T-helper 22 cell (primary cell): ENCODE results near the gene PPID.
"Not testable (repeated sequence)": the region's sequence is repeated elsewhere in the genome, so short reads cannot be mapped to it uniquely, and the experiment has no call there.

Experiments
- DNase-seq: peaks from one replicate; pipeline ENCODE4 v3.0.0-alpha.2; 2020; ENCODE audit warnings: low read depth

Gene PPID

DNA sequence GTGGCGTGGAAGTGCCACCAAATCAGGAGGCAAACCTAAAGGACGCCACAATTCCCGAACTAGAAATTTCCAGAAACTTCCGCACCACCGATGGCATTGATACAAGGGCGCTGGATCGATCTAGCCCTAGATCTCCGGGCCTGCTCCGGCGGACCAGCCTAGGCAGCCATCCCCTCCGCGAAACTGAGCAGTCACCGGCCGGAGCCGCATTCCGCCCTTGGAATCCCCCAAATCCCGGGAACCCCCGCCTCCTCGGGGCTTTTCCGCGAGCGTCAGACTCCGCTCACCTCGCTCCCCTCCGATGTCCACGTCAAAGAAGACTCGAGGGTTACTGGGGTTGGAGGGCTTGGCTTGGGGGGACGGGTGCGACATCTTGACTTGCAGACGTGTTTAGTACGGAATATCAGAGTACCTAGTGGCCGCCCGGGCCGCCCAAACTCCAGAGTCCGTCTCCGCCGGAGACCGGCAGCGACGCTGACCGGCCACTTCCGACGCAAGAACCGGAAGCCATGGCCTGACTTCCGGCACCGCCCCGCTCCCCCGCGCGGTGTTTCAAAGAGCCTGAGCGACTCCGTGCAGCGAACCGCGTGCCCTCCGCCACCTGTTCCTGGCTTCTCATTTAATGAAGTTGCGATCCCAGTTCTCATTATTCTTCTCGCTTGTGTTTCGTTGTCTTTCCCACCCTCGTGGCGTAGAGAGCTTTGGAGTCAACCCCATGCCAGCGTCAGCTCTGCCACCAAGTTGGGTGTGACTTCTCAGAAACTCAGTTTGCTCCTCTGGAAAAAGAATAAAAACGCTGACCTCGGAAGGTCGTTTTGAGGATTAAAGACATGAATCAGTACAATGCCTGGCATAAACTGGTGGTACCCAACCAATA lies at the start of gene PPID:
Gene PPID (minus strand): TSS at position 480 of the 877 bp plus-strand sequence. CDS start 108 bp downstream, at position 372.
- DNase-seq: peak; percentile 66

DNA sequence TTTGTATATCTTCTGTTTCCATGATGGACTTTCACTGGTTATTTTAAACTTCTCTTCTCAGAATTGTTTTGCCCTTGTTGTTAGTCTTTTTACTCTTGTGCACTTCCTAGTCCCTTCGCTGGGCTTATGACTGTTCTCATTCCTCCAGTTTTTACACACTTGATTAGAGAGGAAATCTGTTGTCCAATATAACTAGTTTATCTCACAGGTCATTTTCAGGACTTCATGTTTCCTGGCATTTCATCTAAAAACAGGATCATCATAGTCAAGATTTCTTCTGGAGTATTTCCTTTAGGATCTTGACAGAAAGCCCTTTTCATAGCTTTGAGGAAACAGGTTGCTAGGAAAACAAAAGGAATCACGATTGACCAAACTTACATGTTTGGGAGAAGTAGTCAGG lies 48.6 kb upstream of the PPID start:
- no peak for DNase-seq

- no peak for DNase-seq
Measured at GRCh38 chr4:158770671-158771070, 47.5 kb upstream of the PPID start.

- peak; percentile 20 for DNase-seq
Measured at GRCh38 chr4:158769175-158769921, 46.2 kb upstream of the PPID start.

DNA sequence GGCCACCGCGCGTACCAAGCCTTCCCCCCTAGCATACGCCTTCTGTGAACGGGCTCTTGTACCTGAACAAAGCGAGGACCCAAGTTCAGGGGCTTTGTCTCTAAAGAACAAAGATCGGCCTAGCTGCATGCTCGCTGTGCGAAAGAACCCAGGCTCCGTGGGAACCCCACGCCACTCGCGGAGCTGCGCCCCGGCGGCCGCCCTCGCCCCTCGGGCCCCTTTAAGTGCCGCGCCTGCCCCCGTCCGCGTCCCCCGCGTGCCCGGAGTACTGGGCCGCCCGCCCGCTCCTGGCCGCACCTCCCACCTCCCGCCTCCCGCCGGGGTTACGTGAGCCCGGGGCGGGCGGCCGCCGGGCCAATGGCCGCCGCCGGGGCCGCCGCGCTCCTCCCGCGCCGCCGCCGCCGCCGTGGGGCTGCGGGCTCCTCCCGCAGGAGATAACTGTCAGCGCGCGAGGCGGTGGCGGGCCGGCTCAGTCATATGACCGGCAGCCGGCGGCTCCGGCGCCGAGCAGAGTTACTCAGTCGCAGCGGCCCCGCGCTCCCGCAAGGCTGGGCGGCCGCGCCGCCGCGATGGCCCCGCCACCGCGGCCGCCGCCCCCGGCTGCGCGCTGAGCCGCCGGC lies 45.5 kb upstream of the PPID start, which contains the start of gene FNIP2:
Gene FNIP2 (plus strand): TSS at position 472 of the 620 bp plus-strand sequence. CDS start 187 bp downstream, outside the sequence.
- peak; percentile 68 for DNase-seq

DNA sequence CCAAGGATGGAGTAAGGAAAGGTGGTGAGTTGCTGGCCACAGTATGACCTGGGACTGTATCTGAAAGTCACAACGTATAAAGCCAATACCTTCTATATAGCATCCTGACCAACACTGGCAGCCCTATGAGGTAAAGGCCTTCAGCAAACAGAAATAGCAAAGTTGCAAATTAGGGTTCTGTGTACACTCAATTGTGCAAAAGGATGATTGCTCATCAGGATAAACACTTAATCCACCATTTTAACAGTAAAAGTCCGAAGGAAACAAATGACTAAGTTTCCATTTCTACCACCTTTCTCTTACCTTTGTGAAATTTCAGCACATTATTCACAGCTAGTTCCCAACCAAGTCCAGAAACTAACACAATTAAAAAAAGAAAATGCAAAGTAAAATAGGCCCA lies 44.3 kb upstream of the PPID start:
- DNase-seq: no peak

- no peak for DNase-seq
Measured at GRCh38 chr4:158766434-158767044, 43.3 kb upstream of the PPID start.

DNA sequence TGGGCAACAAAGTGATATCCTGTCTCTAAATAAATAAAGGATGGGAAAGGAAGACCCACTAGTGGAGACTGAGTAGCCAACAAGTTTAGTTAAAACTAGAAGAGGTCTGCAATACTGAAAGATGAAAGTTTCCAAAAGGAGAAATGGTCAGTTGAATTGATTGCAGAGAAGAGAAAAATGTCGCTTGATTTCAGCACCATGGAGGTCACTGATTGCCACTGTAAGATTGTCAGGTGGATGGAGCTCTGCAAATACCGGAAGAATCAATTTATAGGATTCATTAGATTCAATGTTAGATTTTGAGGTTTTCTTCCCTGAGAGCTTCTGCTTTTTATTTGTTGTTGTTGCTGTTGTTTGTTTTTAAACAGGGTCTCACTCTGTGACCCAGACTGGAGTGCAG lies 40.3 kb upstream of the PPID start:
- no peak for DNase-seq

GRCh38 chr4:158762553-158762952 lies 39.4 kb upstream of the PPID start:
- DNase-seq: no peak

DNA sequence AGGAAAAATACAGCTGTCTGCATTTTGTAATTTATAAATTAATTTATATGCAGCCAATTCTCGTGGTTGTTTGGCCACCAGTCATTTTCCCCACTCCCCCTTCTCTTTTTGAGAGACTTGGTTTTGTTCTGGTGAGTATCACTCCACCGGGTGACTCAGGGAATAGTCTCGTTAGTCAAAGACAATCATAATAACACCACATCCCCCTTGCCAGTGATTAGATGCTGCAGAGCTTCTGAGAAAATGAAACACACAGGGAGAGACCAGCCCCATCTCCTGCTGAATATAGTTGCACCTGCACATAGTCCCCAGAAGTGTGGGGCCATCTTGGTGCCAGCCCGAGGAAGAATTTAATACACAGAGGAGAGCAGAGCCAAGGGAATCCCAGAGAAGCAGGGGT lies 37.7 kb upstream of the PPID start:
- DNase-seq: no peak

- DNase-seq: not testable (repeated sequence)
Measured at GRCh38 chr4:158759539-158759938, 36.3 kb upstream of the PPID start.

DNA sequence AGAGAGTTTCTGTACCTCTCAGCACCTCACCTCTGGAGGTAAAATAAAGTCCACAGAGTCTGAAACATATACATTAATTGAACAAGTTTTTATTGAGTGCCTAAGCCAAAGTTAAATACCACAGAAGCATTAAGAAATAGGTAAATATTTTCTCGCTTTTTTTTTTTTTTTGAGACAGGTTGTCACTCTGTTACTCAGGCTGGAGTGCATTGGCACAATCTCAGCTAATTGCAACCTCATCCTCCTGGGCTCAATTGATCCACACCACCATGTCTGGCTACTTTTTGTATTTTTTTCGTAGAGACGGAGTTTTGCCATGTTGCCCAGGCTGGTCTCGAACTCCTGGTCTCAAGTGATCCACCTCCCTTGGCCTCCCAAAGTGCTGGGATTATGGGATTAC lies 35.5 kb upstream of the PPID start:
- DNase-seq: no peak

- DNase-seq: no peak
Measured at GRCh38 chr4:158758142-158758541, 34.9 kb upstream of the PPID start.

- DNase-seq: no peak
Measured at GRCh38 chr4:158756588-158756987, 33.4 kb upstream of the PPID start.

DNA sequence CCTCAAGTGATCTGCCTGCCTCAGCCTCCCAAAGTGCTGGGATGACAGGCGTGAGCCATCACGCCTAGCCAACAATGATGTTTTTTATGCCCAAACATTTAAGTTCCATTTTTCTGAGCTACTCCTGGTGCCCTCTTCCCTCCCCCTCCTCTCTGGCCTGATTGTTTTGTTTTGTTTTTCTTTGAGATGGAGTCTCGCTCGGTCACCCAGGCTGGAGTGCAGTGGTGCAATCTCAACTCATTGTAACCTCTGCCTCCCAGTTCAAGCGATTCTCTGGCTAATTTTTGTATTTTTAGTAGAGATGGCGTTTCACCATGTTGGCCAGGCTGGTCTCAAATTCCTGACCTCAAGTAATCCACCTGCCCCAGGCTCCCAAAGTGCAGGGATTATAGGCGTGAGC lies 32.6 kb upstream of the PPID start:
- not testable (repeated sequence) for DNase-seq

DNA sequence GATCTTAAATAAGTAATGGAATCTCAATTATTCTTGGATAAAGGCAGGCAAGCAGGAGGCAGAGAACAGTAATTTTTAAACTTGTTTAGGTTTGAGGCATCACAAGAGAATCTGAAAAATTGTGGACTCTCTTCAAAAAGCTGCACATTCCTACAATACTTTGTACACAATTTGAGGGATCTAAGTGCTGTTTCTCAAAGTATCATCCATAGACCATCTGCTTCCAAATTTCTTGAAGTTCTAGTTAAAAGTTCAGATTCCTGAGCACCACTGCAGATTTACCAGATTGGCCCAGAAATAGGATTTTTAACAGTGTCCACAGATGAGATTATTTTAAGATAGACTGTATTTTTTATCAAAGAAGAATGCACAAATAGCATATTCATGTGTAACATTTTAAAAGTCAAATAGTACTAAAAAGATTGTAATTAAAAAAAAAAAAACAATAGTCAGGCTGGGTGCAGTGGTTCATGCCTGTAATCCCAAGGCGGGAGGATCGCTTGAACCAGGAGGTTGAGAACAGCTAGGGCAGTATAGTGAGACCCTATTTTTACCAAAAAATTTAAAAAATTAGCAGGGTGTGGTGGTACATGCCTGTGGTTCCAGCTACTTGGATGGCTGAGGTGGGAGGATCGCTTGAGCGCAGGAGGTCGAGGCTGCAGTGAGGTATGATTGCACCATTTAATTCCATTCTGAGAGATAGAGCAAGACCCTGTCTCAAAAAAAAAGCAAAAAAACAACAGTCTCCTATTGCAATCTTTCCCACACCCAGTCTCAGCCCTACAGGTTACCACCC lies 31.4 kb upstream of the PPID start:
- DNase-seq: no peak

DNA sequence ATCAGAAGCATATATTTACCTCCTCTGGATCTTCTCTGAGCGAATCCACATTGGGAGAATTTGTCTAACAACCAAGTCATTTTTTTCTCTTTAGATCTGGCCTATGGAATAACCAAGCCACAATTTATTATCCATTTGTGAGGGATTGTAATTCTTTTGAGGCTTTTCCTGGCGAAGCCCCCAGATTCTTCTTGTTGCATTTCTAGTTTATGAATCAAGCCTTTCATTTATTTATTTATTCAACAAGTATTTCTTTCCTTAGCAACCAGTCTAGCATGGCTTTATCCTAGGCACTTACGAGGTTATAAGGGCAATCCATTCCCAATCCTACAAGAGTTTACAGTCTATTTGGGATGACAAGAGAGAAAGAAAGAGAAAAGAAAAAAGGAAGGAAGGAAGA lies 27.2 kb upstream of the PPID start:
- DNase-seq: no peak

DNA sequence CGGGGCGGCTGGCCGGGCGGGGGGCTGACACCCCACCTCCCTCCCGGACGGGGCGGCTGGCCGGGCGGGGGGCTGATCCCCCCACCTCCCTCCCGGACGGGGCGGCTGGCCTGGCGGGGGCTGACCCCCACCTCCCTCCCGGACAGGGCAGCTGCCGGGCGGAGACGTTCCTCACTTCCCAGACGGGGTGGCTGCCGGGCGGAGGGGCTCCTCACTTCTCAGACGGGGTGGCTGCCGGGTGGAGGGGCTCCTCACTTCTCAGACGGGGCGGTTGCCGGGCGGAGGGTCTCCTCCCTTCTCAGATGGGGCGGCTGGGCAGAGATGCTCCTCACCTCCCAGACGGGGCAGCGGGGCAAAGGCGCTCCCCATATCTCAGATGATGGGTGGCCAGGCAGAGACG lies 23.3 kb upstream of the PPID start:
- not testable (repeated sequence) for DNase-seq

GRCh38 chr4:158741326-158742021 lies 18.3 kb upstream of the PPID start:
- DNase-seq: no peak

- DNase-seq: no peak
Measured at GRCh38 chr4:158739600-158739999, 16.4 kb upstream of the PPID start.

- no peak for DNase-seq
Measured at GRCh38 chr4:158738866-158739265, 15.7 kb upstream of the PPID start.
